Brain microvascular endothelial cell (primary cell): ENCODE measurements around the gene SLC25A48.
"Not testable (repeated sequence)": the region's sequence is repeated elsewhere in the genome, so short reads cannot be mapped to it uniquely, and the experiment has no call there.

ENCODE experiments used
- DNase-seq: peaks from one replicate; pipeline ENCODE4 v3.0.0-alpha.2; 2020
- H3K27ac ChIP-seq: fragments of 250-450 bp; sonication (Bioruptor Pico); 2 replicates; pipeline ENCODE4 v1.5.1; 2020; ENCODE audit warnings: mild to moderate bottlenecking, moderate library complexity
- H3K27me3 ChIP-seq: fragments of 250-450 bp; sonication (Bioruptor Pico); replicated peaks from 2 replicates; pipeline ENCODE4 v1.5.1; 2020; ENCODE audit warnings: mild to moderate bottlenecking
- H3K36me3 ChIP-seq: fragments of 250-450 bp; sonication (Bioruptor Pico); replicated peaks from 2 replicates; pipeline ENCODE4 v1.5.1; 2020; ENCODE audit warnings: mild to moderate bottlenecking
- H3K4me3 ChIP-seq: 2 replicates; pipeline ENCODE4 v1.5.1; 2011; ENCODE audit warnings: low read depth, mild to moderate bottlenecking, control low read depth, low read length, moderate library complexity
- in situ Hi-C: cut with HindIII; loops from 2 replicates; pipeline ENCODE4 v1.10.0; 2017; ENCODE audit warnings: low sequenced_read_pairs, low pct_ligation_motif_present
- TF ChIP-seq, protein P1 (sequence below): IDR thresholded peaks from 2 replicates; pipeline ENCODE4 v1.5.1; 2011; ENCODE audit warnings: low read depth, mild to moderate bottlenecking, moderate library complexity, low read length, control low read depth, inconsistent platforms; ENCODE audit errors: missing control alignments

The SLC25A48 gene

DNA sequence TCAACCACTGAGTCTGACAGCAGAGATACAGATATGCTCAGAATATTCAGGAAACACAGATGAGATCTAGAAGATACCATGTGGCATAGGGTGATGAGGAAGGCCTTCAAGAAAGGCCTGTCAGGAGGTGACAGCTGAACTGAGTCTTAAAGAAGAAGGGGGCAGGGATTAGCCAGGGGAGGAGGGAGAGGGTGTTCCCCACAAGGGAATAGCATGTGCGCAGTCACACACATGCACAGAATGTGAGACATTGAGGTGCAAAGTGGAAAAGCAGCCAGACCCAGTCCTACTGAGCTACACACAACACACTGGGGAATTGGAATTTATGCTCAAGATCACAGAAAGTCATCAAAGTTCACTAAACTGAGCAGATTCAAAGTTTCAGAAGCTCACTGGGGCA lies 3.0 kb upstream of the SLC25A48 start:
- TF ChIP-seq, protein P1, sequence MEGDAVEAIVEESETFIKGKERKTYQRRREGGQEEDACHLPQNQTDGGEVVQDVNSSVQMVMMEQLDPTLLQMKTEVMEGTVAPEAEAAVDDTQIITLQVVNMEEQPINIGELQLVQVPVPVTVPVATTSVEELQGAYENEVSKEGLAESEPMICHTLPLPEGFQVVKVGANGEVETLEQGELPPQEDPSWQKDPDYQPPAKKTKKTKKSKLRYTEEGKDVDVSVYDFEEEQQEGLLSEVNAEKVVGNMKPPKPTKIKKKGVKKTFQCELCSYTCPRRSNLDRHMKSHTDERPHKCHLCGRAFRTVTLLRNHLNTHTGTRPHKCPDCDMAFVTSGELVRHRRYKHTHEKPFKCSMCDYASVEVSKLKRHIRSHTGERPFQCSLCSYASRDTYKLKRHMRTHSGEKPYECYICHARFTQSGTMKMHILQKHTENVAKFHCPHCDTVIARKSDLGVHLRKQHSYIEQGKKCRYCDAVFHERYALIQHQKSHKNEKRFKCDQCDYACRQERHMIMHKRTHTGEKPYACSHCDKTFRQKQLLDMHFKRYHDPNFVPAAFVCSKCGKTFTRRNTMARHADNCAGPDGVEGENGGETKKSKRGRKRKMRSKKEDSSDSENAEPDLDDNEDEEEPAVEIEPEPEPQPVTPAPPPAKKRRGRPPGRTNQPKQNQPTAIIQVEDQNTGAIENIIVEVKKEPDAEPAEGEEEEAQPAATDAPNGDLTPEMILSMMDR = no peak
- Histone ChIP-seq H3K4me3 (no peak overlapping the region), H3K36me3 (no peaks in the 10 kb centered on the region), H3K27ac (no peak overlapping the region), H3K27me3 (peaks cover 23% of the 10 kb centered on the region)
- no peak for DNase-seq
- in situ Hi-C loops = no loop called here

DNA sequence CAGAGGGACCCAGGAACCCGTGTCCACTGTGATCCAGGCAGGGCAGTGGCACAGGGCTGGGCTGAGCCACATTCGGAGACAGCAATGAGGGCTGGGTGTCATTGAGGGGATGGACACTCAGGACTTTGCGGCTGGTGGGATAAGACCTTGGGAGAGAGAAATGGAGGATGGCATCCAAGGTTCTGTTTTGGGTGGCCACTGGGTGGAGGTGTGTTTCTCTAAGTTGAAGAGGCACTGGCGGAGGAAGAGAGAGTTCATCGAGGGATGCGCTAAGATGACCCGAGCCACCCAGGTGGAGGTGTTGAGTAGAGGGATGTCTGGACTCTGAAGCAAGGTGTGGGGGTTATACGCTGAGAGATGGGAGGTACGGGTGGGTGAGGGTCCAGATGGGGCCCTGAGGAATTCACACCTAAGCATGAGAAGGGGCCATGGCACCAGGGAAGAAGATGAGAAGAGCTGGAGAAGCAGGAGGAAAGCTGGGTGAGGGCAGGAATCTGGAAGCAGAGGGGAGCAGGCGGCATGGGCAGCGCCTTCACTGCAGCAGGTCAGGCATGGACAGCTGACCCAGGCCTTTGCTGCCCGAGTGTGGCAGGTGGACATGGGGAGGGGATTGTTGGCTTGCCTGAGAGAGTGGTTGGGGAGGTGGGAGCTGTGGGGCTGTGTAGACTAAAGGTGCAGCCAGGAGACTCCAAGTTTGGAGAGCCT lies 2.5 kb upstream of the SLC25A48 start:
- no peak for DNase-seq
- H3K4me3 ChIP-seq = no peak overlapping the region
- H3K27ac ChIP-seq = no peak overlapping the region
- in situ Hi-C loops = no loop called here
- no peaks in the 10 kb centered on the region for H3K36me3 ChIP-seq
- TF ChIP-seq, protein P1 = no peak
- H3K27me3 ChIP-seq = peaks cover 25% of the 10 kb centered on the region

DNA sequence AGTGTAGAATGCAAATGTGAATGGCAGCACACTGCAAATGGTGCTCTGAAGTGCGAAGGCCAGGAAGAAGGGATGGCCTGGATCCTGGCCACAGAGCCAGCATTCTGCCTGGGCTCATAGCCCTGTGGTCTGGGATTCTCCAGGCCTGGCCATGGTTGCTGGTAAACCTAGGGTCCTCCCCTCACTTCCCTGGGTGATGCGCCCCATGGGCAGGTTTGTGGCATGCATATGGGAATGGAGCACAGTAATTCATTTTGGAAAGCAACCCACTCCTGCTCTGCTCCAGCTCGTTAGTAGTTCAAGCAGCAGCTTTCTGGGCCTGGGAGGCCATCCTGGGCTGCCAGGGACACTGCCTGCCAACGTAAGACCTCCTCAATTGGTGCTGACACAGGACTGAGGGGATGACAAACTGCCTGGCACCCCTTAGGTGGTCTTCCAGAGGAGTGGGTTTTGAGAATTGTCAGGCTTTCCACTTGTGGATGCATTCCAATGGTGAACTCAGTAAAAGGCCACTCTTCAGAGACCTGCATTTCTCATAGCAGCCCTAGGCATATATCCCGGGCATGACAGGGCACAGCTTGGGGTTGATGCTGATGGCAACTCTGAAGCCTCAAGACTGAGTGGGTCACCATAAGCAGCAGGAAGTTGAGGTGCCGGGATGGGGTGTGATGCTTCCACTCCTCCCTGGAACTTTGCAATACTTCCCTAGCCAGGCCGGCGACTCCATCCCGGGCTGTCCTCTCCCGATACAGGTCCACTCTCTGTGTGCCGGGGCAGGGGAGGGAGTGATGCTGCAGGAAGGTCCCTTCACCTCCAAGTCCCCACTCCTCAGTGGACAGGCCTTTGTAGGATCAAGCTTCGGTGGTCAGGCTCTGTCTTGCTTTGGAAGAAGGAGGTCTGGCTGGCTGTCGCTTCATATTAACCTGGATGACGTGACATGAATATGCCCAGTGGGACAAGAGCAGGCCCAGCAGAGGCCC lies 1.2 kb upstream of the SLC25A48 start:
- Histone ChIP-seq H3K4me3 (no peak overlapping the region), H3K27me3 (peaks cover 25% of the 10 kb centered on the region), H3K36me3 (no peaks in the 10 kb centered on the region), H3K27ac (no peak overlapping the region)
- TF ChIP-seq, protein P1 = no peak
- in situ Hi-C loops = no loop called here
- no peak for DNase-seq

DNA sequence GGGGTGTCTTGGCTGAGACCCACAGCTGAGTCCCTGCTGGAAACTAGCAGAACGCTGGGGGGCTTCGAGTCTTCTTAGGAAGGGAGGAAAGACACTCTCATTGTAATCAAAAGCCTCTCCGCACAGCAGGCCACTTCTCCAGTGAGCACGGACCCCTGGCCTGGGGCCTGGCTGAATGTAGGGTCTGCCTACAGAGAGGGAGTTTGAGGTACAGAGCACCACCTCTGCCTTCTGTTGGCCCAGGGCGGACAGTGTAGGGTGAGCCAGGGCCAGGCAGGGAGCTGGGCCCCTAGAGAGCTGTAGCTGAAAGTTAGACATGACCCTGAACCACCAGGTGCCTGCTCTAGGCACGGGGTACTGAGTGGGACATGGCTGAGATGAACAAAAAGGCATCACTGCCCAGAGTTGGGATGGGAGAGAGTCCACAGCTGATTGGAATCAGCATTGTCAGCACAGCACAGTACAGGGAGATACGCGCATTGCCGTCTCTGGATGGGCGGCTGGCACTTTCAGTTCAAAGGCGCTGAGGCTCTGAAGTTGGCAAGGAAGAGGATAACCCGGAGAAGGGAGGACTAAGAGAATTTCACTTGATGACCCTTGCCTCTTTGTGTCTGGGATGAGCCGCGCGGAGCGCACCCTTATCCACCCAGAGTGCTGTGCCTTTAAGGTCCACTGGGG lies 363 bp upstream of the SLC25A48 start:
- in situ Hi-C loops = no loop called here
- H3K27ac ChIP-seq = no peak overlapping the region
- TF ChIP-seq, protein P1 = peak; percentile 86
- no peaks in the 10 kb centered on the region for H3K36me3 ChIP-seq
- peaks cover 25% of the 10 kb centered on the region for H3K27me3 ChIP-seq
- H3K4me3 ChIP-seq = peak overlapping the region; percentile 29
- peak; percentile 16 for DNase-seq

DNA sequence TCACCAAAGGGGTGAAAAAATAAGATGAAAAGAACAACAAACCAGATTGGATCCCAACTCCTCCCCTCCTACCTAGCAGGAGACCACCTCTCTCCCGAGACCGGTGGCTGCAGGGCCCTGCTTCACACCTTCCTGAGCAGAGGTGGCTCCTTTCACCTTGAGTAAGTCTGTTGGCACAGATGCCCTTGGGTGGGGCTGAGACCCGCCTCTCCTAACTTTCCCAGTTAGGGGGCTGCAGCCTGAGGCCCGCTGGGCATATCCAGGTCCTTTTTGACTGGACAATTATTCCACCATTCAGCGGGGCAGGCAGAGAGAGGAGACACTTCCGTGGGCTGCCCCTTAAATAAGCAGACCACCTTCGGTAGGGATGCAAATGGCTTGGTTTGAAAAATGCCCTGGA lies 1.3 kb downstream of the SLC25A48 start:
- in situ Hi-C loops = no loop called here
- H3K27me3 ChIP-seq = peaks cover 23% of the 10 kb centered on the region
- DNase-seq = no peak
- TF ChIP-seq, protein P1 = no peak
- no peaks in the 10 kb centered on the region for H3K36me3 ChIP-seq
- H3K4me3 ChIP-seq = no peak overlapping the region
- no peak overlapping the region for H3K27ac ChIP-seq

DNA sequence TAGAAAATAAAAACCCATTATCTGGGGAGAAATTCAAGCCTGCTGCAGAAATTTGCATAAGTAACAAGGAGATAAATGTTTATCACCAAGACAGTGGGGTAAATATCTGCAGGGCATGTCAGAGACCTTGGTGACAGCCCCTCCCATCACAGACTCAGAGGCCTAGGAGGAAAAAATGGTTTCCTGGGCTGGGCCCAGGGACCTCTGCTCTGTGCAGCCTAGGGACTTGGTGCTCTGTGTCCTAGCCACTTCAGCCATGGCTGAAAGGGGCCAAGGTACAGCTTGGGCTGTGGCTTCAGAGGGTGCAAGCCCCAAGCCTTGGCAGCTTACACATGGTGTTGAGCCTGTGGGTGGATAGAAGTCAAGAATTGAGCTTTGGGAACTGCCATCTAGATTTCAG lies 3.9 kb downstream of the SLC25A48 start:
- H3K36me3 ChIP-seq, DNase-seq, in situ Hi-C loops, H3K4me3 ChIP-seq, H3K27ac ChIP-seq: not testable (repeated sequence)
- peaks cover 23% of the 10 kb centered on the region for H3K27me3 ChIP-seq
